ENCODE measurements around the gene CLDND1.

The CLDND1 gene

GRCh38 chr3:98536456-98537017 lies 13.8 kb upstream of the CLDND1 start:
- Histone ChIP-seq H3K9me3 (ENCODE audit: insufficient read depth, low read length) (no peaks in the 10 kb centered on the region), H3F3A (ENCODE audit: insufficient read depth) (peaks cover 47% of the 10 kb centered on the region), H3K27me3 (ENCODE audit: low read length) (no peaks in the 10 kb centered on the region), H3K36me3 (ENCODE audit: low read length) (no peaks in the 10 kb centered on the region; the same call in 1 of the 2 replicates), H3K9ac (ENCODE audit: low read length) (peak overlapping the region; percentile 56), H4K20me1 (ENCODE audit: low read depth, low read length) (no peaks in the 10 kb centered on the region), H3K79me2 (ENCODE audit: insufficient read depth, low read length) (peaks cover 34% of the 10 kb centered on the region), H3K4me3 (ENCODE audit: insufficient read depth, low read length, poor library complexity, severe bottlenecking) (peak overlapping the region; percentile 56), H3K9me2 (replicated peaks; ENCODE audit: insufficient read depth, low read length) (no peaks in the 10 kb centered on the region), H2AFZ (ENCODE audit: low read depth, low read length, severe bottlenecking) (no peak overlapping the region), H3K4me2 (ENCODE audit: low read depth, low read length, poor library complexity, severe bottlenecking) (peak overlapping the region; percentile 88), H3K27ac (ENCODE audit: low read depth, low read length) (peak overlapping the region; percentile 97)
- TF ChIP-seq CTCF (IDR thresholded peaks at IDR 0.05; ENCODE audit: insufficient read depth, low read length, poor library complexity, severe bottlenecking): no peak
- no peak for TF ChIP-seq EZH2phosphoT487 (conservative IDR thresholded peaks at IDR 0.05; ENCODE audit: low read length)

- H3K79me2 ChIP-seq (ENCODE audit: insufficient read depth, low read length): peaks cover 34% of the 10 kb centered on the region
- H3K27ac ChIP-seq (ENCODE audit: low read depth, low read length): peak overlapping the region; percentile 97
- H3K9me3 ChIP-seq (ENCODE audit: insufficient read depth, low read length): no peaks in the 10 kb centered on the region
- no peaks in the 10 kb centered on the region; the same call in 1 of the 2 replicates for H3K36me3 ChIP-seq (ENCODE audit: low read length)
- TF ChIP-seq EZH2phosphoT487 (conservative IDR thresholded peaks at IDR 0.05; ENCODE audit: low read length): no peak
- TF ChIP-seq CTCF (IDR thresholded peaks at IDR 0.05; ENCODE audit: insufficient read depth, low read length, poor library complexity, severe bottlenecking): no peak
- H3K4me2 ChIP-seq (ENCODE audit: low read depth, low read length, poor library complexity, severe bottlenecking): peak overlapping the region; percentile 88
- H3F3A ChIP-seq (ENCODE audit: insufficient read depth): peaks cover 46% of the 10 kb centered on the region
- peak overlapping the region; percentile 61 for H3K9ac ChIP-seq (ENCODE audit: low read length)
- H3K9me2 ChIP-seq (replicated peaks; ENCODE audit: insufficient read depth, low read length): no peaks in the 10 kb centered on the region
- H4K20me1 ChIP-seq (ENCODE audit: low read depth, low read length): no peaks in the 10 kb centered on the region
- no peak overlapping the region for H2AFZ ChIP-seq (ENCODE audit: low read depth, low read length, severe bottlenecking)
- H3K27me3 ChIP-seq (ENCODE audit: low read length): no peaks in the 10 kb centered on the region
- H3K4me3 ChIP-seq (ENCODE audit: insufficient read depth, low read length, poor library complexity, severe bottlenecking): peak overlapping the region; percentile 72
Observed at GRCh38 chr3:98534734-98535133, 12.0 kb upstream of the CLDND1 start.

GRCh38 chr3:98534168-98534567 lies 11.5 kb upstream of the CLDND1 start:
- no peaks in the 10 kb centered on the region for H3K27me3 ChIP-seq (ENCODE audit: low read length)
- peak overlapping the region; percentile 72 for H3K4me3 ChIP-seq (ENCODE audit: insufficient read depth, low read length, poor library complexity, severe bottlenecking)
- TF ChIP-seq EZH2phosphoT487 (conservative IDR thresholded peaks at IDR 0.05; ENCODE audit: low read length) (no peak), CTCF (IDR thresholded peaks at IDR 0.05; ENCODE audit: insufficient read depth, low read length, poor library complexity, severe bottlenecking) (no peak)
- no peak overlapping the region for H2AFZ ChIP-seq (ENCODE audit: low read depth, low read length, severe bottlenecking)
- no peaks in the 10 kb centered on the region for H3K9me3 ChIP-seq (ENCODE audit: insufficient read depth, low read length)
- H3K9me2 ChIP-seq (replicated peaks; ENCODE audit: insufficient read depth, low read length): no peaks in the 10 kb centered on the region
- H3K9ac ChIP-seq (ENCODE audit: low read length): peak overlapping the region; percentile 61
- no peaks in the 10 kb centered on the region; the same call in 1 of the 2 replicates for H3K36me3 ChIP-seq (ENCODE audit: low read length)
- no peaks in the 10 kb centered on the region for H4K20me1 ChIP-seq (ENCODE audit: low read depth, low read length)
- peak overlapping the region; percentile 88 for H3K4me2 ChIP-seq (ENCODE audit: low read depth, low read length, poor library complexity, severe bottlenecking)
- peaks cover 44% of the 10 kb centered on the region for H3F3A ChIP-seq (ENCODE audit: insufficient read depth)
- H3K79me2 ChIP-seq (ENCODE audit: insufficient read depth, low read length): peaks cover 34% of the 10 kb centered on the region
- peak overlapping the region; percentile 97 for H3K27ac ChIP-seq (ENCODE audit: low read depth, low read length)

Measured in SU-DHL-6 (cell line).